Stimulated activated CD8-positive, alpha-beta memory T cell treated with anti-CD3 and anti-CD28 coated beads, Interleukin-2, amount 100 ng/mL, for 1 hour (primary cell): Measurements from ENCODE around the gene HAX1.
"Not testable (repeated sequence)": the region's sequence is repeated elsewhere in the genome, so short reads cannot be mapped to it uniquely, and the experiment has no call there.

Experiments used
- DNase-seq, 2 donors: peaks; one replicate each; pipeline ENCODE4 v3.0.0-alpha.2; 2020; ENCODE audit warnings: low read depth in 2 of 2

Gene HAX1

DNA sequence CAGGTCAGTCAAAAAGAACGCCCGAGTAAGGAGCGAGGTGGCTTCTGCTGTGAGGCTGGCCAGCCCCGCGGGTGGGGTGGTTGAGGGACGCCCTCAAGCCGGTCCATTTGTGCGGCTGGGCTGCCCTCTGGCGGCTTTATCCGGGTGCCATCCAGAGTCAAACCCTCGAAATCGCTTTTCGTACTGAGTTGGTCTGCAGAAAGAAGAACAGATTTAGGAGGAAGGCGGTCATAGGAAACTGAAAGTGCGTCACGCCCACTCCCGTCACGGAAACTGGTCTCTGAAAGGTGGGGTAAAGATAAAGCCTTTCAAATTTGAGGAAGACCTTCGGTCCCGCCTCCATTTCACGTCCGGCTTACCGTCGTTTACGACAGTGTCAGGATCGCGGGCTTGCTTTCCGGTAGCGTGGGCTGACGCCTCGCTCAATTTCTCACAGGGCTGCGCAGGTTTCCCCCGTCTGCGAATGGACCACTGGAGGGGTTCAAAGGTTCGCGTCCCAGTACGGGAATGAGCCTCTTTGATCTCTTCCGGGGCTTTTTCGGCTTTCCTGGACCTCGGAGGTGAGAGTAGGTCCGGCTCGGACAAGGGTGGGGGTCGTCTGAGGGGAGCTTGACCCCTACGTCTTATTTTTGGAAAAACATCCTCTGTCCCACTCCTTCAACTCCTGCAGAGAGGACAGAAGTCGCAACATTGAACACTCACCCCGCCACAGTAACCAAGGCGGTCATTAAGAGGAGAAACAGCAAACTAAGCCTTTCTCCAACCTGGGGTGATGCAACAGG is at the start of gene HAX1:
TSS of gene HAX1 (plus strand) at position 413 of the 782 bp plus-strand sequence. CDS start at position 508, 95 bp downstream.
- peak; percentile 93 to 97 for DNase-seq

DNA sequence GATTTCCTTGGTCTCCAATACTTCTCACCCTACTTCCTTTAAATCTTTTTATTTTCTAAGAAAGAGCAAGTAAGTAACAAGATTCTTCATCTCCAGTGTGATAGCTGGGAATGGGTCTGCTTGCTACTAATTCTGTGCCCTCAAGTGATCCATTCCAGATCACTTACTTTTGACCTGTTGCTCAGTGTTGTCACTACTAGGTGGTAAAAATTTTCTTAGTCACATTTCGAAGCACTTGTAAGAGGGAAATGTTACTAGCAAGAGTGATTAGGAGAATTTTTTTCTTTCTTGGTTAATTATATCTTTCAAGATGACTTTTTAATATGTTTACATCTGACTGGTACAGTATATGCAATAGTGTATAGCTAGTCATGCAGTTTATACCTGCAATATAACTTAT is 49.5 kb upstream of the HAX1 start:
- no peak for DNase-seq

DNA sequence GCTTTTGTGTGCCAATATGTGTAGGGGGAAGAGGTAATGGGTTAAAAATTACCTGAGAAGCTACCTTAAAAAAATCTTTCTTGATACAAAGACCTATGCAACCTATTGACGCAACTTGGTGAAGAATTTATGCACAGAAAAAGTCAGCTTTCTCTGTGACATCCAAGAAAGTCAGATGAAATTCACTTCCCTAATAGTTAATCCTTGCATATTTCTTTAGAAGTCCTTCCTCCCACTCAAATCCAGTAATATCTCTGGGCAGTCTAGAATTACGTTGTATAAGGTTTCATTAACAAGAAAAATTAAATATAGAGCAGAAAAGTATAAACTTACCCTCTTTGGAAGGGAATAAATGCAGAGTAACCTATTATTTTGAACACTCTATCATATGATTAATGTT is 48.8 kb upstream of the HAX1 start:
- DNase-seq: no peak

DNA sequence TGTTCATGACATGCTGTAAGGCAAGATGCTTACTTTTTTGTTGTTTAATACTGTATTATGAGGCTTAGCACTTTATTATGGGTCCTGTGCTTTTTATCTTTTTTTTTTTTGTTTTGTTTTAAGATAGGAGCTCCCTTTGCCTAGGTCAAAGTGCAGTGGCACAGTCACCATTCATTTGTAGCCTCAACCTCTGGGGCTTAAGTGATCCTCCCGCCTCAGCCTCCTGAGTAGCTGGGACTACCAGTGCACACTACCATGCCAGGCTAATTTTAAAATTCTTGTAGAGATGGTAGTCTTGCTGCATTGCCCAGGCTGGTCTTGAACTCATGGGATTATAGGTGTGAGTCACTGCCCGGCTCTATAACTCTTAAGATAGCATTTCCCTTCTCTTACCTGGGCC is 47.1 kb upstream of the HAX1 start:
- no peak for DNase-seq

DNA sequence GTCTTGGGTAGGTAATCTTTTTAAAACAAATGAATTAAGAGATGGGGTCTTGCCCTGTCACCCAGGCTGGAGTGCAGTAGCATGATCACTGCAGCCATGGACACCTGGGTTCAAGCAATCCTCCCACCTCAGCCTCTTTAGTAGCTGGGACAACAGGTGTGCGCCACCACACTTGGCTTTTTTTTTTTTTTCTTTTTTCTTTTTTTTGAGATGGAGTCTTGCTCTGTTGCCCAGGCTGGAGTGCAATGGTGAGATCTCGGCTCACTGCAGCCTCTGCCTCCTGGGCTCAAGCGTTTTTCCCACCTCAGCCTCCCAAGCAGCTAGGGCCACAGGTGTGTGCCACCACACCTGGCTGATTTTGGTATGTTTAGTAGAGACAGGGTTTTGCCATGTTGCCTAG is 41.3 kb upstream of the HAX1 start:
- not testable (repeated sequence) for DNase-seq

DNA sequence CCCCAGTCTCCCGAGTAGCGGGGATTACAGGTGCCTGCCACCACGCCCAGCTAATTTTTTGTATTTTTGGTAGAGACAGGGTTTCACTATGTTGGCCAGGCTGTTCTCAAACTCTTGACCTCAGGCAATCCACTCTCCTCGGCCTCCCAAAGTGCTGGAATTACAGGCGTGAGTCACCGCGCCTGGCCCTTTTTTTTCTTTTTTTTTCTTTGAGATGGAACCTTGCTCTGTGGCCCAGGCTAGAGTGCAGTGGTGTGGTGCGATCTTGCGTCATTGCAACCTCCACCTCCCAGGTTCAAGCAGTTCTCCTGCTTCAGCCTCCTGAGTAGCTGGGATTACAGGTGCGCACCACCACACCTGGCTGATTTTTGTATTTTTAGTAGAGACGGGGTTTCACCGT is 39.3 kb upstream of the HAX1 start:
- DNase-seq: not testable (repeated sequence)

DNA sequence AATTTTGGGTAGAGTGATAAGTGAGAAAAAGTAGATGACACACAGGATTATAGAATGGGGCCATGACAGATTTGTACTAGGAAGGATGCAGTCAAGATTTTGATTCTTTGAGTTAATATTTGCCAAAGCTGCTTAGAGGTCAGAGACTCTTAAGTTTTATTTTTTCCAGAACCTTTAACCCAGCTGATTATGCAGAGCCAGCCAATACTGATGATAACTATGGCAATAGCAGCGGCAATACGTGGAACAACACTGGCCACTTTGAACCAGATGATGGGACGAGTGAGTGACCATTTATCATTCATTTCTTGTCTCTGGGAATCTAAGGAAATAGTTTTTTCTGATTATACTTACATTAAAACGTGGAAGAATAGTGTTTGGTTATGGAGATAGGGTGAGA is 35.6 kb upstream of the HAX1 start:
- DNase-seq: no peak

DNA sequence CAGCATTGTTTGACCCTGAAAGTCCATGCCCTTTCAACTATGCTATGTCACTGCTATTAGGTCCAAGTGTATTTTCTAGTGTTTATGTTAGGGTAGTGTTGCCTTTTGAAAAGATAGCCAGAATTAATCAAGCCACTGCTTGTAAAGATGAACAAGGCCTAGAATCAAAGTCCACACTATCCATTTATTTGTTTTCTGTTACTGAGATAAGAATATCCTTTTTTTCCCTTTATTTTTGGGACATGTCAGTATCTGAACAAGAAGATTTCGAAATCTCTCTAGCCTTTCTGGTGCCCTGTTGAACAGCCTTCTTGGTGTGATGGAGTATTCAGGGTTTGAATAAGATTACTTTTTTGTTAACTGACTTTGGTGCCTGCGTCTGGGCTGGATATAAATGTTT is 35.0 kb upstream of the HAX1 start:
- DNase-seq: no peak

DNA sequence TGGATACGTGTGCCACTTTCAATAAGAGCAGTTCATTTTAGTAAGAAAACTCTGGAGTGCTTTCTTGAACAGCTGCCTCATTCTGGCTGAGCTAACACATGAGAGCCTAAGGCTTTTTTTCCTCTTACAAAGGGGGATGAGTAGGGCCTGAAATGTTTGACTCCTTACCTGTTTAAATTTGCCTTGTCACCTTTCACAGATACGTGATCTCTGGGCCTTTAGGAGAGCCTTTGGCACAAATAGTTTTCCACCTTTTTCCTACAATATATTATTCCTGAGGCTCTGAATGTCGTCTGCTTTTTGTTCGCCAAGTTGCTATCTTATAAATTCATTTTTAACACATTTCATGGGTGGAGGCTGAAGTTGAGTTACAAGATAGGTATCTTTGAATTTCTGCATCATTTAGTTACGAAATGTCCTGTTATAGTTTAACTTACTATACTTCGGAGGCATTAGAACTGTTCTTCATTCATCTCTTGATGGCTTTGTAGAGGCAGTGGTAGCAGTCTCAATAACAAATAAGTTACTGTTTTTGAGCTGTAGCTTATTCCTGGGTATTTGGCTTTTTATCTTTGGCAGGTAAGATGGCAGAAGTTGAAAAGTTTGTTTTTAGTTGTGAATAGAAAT is 34.4 kb upstream of the HAX1 start:
- no peak for DNase-seq

DNA sequence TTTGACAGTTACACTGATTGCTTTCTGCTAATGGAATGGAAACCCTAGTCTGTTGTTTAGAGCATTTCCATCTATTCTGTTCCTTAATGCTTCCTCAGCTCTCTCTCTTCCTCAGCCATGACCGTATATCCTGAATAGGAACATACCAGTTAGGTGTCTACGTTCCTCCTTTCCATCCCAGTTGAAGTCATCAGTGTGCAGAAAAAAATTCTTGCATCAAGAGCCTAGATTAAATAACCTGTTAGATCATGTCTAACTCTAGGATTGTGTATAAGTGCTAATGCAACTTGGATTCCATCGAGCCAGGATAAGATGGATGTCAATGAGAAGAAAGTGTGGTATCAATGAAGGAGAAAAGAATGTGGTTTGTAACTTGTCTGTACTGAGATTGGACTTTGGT is 32.9 kb upstream of the HAX1 start:
- no peak for DNase-seq

DNA sequence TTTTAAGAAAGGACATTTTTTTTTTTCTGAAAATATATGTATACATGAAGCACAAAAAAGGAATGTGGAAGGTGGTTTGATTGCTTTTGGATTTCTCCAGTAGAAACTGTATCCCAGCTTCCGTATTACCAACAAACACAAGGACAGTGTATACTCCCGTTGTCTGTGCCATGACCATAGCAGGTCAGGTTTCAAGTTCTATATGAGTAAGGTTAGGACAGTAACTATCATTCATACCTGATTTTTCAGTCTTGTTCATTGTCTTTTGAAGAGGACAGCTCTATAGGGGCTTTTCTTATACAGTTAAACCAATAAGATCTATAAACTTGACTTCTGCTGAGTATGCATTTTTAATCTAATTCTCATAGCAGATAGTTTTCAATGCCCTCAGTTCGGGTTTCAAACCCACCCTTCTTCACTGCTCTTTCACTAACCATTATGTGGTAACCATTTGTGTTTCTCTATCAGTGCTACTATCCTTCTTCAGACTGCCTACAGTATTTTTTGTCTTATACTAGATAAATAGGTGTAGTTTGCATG is 32.1 kb upstream of the HAX1 start:
- DNase-seq: no peak

DNA sequence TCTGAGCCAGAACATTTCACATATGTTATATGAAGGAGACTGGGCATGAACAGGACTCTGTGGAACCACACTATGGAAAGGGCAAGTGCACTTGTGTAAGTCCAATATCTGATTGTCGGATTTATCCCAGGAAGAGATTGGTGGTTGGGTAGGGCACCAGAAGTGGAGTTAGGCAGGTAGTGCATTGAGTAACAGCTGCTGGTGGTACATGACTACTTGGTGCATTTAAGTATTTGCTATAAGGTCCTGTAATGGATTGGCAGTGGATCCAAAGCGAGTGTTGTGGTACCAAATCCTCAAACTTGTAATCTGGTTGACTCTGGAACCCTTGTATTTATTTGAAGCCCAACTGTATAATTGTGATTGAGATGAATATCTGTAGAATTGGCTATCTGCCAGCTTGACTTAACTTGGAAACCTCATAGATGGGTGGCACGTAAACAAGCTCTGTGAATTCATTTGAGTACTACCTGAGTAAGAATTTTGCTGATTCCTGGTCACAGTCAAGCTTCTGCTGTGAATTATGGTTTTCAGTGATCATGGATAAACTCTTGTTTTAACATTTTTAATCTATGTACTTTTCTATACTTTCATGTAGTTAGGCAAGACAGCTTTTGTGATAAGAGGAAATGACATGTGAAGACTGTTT is 30.6 kb upstream of the HAX1 start:
- no peak for DNase-seq

DNA sequence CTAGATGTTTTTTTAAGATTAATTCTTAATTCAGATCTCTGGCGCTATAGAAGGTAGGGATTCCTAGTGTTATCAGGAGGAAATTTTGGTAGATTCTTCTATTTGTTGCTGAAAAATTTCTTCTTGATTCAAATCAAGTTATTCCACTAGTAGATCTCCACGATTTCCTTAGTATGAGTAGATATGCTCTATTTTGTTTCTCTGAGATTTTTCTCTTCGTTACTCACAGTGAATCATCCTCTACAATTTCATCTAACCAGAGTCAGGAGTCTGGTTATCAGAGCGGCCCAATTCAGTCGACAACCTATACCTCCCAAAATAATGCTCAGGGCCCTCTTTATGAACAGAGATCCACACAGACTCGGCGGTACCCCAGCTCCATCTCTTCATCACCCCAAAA is 18.8 kb upstream of the HAX1 start:
- DNase-seq: no peak

DNA sequence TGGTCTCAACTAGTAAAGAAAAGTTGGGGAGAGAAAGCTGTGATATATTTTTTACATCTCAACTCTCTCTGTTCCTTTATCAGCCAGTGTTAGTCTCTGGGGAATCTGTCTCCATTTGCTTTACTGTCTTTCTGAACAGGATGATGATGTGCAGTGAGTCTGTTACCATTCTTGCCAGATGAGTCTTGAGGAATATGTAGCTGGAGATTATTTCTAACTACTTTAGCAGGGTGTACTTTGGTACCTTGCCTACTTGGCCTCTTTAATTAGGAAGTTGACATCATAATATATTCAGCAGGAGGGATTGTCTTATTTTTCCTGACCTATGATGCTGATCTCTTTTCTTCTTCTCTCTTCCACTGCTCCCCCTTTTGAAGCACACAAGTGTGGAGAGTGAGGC is 15.7 kb upstream of the HAX1 start:
- no peak for DNase-seq

DNA sequence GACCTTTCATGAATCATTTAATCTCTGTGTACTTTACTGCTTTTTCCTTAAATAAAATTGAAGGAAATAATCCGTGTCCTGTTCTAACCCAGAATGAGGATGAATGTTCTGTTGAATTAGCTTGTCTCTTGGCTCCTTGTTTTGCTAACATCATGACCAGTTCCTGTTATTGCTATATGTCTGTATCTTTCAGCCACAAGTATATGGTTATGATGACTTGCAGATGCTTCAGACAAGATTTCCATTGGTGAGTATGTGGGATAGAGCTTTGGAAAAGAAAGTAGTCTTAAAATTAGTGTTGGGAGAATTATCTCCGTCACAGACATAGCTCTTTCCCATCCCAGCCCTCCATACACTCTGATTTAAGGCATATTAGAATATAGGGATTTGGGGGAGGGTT is 13.6 kb upstream of the HAX1 start:
- no peak for DNase-seq

DNA sequence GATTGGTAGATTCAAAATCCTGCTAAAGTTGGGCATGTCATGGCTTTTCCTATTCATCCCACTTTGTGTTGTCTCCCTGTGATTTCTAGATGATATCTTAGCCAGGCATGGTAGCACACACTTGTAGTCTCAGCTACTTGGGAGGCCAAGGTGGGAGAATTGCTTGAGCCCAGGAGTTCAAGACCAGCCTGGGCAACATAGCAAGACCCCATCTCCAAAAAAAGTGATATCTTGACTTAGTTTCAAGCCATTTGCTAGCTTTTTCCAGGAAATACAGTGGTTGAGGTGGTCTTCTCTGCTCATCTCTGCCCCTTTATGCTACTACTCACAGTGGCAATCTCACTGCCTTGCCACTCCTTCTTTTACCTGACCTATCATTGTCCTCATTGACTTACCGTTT is 12.3 kb upstream of the HAX1 start:
- no peak for DNase-seq

DNA sequence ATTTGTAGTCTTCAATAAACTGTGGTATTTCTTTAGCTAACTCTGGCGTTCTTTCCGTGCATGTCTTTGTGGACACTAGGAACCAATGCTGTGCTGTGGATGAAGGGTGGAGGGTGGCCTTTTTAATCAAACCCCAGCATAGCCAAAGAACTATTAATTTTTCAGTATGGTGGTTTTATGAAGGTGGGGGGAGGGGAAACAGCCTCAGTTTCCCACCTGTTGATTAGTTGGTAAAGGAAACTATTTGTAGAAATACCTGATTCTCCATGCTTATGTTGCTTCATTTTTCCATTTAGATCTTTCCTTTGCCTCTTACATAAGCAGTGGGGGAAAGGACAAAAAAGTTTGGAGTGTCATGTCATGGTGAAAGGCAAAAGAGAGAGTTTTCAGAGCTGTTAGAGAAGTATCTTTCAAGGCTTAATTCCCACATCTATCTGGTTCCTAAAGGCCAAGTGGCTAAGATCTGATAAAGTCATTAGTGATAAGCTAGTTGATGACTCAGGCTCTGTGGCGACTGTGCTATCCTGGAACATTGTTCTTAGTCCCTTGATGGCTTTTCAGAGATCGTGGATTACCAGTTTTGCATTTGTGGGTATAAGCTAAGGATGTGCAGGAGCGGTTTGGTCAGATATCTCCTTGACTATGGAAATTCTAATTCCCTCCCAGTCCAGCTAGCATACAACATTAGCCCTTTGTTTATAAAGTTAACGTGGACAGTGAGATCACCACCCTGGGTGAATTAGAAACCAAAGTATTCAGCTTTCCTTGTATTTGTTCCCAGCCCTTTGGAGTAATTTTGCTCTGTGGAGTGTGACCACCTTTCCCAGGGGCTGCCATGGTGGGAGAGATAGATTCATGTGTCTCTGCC is 8.7 kb upstream of the HAX1 start:
- no peak for DNase-seq

DNA sequence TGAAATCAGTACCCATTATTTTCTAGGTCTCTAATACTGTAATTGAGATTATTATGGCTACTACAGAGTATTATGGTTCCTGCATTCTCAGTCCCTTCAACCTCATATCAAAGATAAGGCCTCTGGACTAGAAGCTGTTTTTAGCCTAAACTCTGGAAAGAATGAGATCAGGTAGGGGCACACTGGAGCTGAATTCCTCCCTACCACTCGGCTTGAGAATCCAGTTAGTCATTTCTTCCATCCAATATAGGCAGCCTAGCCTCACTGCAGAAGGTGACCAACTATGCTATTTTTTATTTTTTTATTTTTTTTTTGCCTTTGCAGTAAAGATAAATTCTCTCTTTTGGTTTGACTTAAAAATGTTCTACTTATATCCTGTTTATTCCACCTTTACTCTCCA is 8.0 kb upstream of the HAX1 start:
- DNase-seq: no peak

DNA sequence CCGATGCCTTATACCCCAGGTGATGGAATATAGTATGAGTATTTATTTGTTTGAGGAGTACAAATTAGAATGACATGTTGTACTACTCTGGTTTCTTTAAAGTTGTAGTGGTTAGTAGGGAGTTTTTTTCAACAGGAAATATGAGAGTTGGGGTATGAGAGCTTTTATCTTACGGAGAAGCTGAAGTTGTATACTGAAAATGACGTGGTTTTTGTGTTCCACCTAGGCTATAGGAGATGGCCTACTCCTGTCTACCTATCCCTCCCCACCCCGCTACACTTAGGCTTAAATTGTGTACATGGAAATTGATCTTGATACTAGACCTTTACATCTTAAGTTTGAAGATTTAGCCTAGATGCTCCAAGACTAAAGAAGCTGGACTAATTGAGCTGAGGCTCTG is 6.8 kb upstream of the HAX1 start:
- no peak for DNase-seq

DNA sequence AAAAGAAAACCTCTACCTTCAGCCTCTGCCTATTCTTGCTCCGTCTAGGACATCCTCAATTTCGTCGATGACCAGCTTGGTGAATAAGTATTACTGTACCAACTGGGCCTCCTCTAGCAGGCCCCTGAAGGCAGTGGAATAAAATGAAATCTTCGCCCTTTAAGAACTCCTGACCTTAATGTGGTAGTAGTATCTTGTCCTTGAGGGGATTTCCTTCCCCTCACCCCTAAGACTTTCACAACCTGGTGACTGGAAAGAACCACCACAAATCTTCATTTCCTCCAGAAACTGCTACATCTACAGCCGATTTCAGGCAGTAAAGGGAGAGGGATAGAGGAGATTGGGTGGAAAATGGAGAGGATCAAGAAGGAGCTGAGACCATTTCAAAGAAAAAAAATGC is 1.6 kb upstream of the HAX1 start:
- no peak for DNase-seq

DNA sequence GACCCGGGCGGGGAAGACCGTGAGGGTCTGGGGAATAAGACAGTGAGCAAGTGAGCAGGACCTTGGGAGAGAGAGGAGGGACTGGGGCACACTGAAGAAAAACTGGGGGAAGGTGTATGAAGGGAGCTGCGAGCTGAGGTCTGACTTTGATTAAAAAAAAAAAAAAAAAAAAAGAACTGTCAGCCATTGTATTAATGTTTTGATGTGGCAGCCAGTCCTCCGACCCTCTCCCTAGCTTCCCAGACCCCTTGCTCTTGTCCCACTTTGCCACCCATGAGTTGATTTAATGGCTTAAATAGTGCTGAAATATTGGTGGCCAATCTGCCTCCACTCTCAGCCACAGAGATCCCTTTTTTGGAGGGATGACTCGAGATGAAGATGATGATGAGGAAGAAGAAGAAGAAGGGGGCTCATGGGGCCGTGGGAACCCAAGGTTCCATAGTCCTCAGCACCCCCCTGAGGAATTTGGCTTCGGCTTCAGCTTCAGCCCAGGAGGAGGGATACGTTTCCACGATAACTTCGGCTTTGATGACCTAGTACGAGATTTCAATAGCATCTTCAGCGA is 652 bp downstream of the HAX1 start:
- no peak for DNase-seq

DNA sequence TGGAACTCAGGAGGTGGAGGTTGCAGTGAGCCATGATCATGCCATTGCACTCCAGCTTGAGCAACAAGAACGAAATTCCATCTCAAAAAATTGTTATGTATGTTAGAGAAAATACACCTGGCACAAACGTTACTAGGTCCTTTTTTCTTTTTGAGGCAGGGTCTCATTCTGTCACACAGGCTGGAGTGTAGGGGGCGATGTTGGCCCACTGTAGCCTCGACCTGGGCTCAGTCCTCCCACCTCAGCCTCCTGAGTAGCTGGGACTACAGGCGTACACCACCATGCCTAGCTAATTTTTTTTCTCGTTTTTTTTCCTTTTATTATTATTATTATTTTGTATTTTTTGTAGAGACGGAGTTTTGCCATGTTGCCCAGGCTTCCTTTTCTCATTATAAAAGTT is 4.4 kb downstream of the HAX1 start:
- DNase-seq: no peak
